HepG2 (cell line): Measurements from ENCODE around the gene STK32B. TPM values are rescaled to one million over a fixed set of nuclear protein-coding genes. Genes with fewer than 3 reads are reported as not detected.
A peak's percentile ranks its signal among the peaks of the same experiment; 100 is the strongest.

Source experiments
- ATAC-seq: fragments of 200-7000 bp; cut with Tn5 transposase; 3 replicates; pipeline ENCODE4 v1.9.1; 2020; ENCODE audit warnings: mild to moderate bottlenecking, moderate library complexity
- BruUV-seq: library from RNA; stranded (reverse); fragments of 400-500 nt; replicated peaks from 2 replicates; lab custom pipeline; 2021; lab: Mats Ljungman, UMichigan
- CTCF ChIA-PET: fragments of 300-600 bp; formaldehyde crosslinking; extraction: SDS; loops from one replicate; lab custom pipeline; 2021; ENCODE audit warnings: low total read pairs, inconsistent platforms, low intra/inter-chr PET ratio; lab: Yijun Ruan, JAX
- POLR2A ChIA-PET: fragments of 350-600 bp; sonication (Branson Sonifier 250); formaldehyde crosslinking; loops from one replicate; lab custom pipeline; 2020; ENCODE audit warnings: antibody characterized with exemption, inconsistent platforms; lab: Yijun Ruan, JAX
- DNase-seq: peaks from one replicate; pipeline ENCODE4 v3.0.0-alpha.2; 2015; ENCODE audit warnings: low spot score
- FAIRE-seq: peaks from 3 replicates; lab custom pipeline; 2011; peaks lifted over from hg19 to GRCh38; lab: Jason Lieb, UNC
- H2AFZ ChIP-seq: one replicate; pipeline ENCODE4 v1.6.1; 2011; ENCODE audit warnings: low read length, inconsistent platforms
- H3K27ac ChIP-seq: fragments of 300-600 bp; 3 replicates; pipeline ENCODE4 v1.8.0; 2011; ENCODE audit warnings: mixed run types, mild to moderate bottlenecking, mixed read lengths, low read length, inconsistent platforms; ENCODE audit not compliant: insufficient read depth; ENCODE audit errors: extremely low read length
- H3K27me3 ChIP-seq, 2 experiments: fragments of 200-600 bp in 1 of 2; 2 replicates in 1 of 2; 3 replicates in 1 of 2; pipeline versions ENCODE4 v1.6.0 to v1.8.0; 2011; ENCODE audit warnings: low read length in 2 of 2, mild to moderate bottlenecking in 2 of 2, moderate library complexity in 2 of 2, inconsistent platforms in 1 of 2; ENCODE audit not compliant: insufficient read depth in 2 of 2, control insufficient read depth in 1 of 2
- H3K36me3 ChIP-seq, 2 experiments: fragments of 200-600 bp in 1 of 2; replicated peaks in 1 of 2; 2 replicates in 1 of 2; 3 replicates in 1 of 2; pipeline versions ENCODE4 v1.5.1 to v1.8.0; 2011; ENCODE audit warnings: low read length in 2 of 2, inconsistent platforms in 1 of 2; ENCODE audit not compliant: insufficient read depth in 2 of 2, control insufficient read depth in 1 of 2
- H3K4me1 ChIP-seq: 2 replicates; pipeline ENCODE4 v1.5.1; 2012; ENCODE audit warnings: low read length, inconsistent platforms; ENCODE audit not compliant: insufficient read depth
- H3K4me2 ChIP-seq: 2 replicates; pipeline ENCODE4 v1.6.0; 2011; ENCODE audit warnings: low read depth, low read length, inconsistent platforms
- H3K4me3 ChIP-seq, 3 experiments: fragments of 200-600 bp in 1 of 3; sonication (generic), shearing (Covaris generic) in 1 of 3; replicated peaks in 1 of 3; 2 replicates each; pipeline ENCODE4 v1.5.1; 2011 to 2016; ENCODE audit warnings: low read length in 3 of 3, inconsistent platforms in 2 of 3, low read depth in 2 of 3, mild to moderate bottlenecking in 2 of 3, control low read depth in 1 of 3, mixed read lengths in 1 of 3; ENCODE audit not compliant: insufficient read depth in 1 of 3
- H3K79me2 ChIP-seq: one replicate; pipeline ENCODE4 v1.6.1; 2011; ENCODE audit warnings: low read length, inconsistent platforms; ENCODE audit not compliant: insufficient read depth
- H3K9ac ChIP-seq: 2 replicates; pipeline ENCODE4 v1.6.0; 2011; ENCODE audit warnings: mild to moderate bottlenecking, low read depth, low read length, inconsistent platforms; ENCODE audit not compliant: insufficient read depth
- H3K9me3 ChIP-seq: 2 replicates; pipeline ENCODE4 v1.5.1; 2012; ENCODE audit warnings: mild to moderate bottlenecking, low read length
- H4K20me1 ChIP-seq: 2 replicates; pipeline ENCODE4 v1.6.0; 2011; ENCODE audit warnings: inconsistent platforms, mild to moderate bottlenecking, low read length, moderate library complexity; ENCODE audit not compliant: insufficient read depth
- CBX1 ChIP-seq: IDR thresholded peaks from one replicate; pipeline ENCODE4 v1.6.1; 2016; ENCODE audit warnings: antibody characterized with exemption, low read depth
- FOXJ3 ChIP-seq: sonication (generic); formaldehyde crosslinking; IDR thresholded peaks from 2 replicates; pipeline ENCODE4 v1.4.0; 2020; ENCODE audit warnings: missing genetic modification reagents, mild to moderate bottlenecking, borderline replicate concordance
- HCFC1 ChIP-seq: fragments of 150-350 bp; IDR thresholded peaks from 2 replicates; pipeline ENCODE4 v1.6.1; 2014; ENCODE audit warnings: low read depth, low read length
- HNRNPUL1 ChIP-seq: fragments of 200-400 bp; formaldehyde crosslinking; IDR thresholded peaks from 2 replicates; pipeline ENCODE4 v1.6.1; 2017; ENCODE audit warnings: low read depth, mild to moderate bottlenecking, low read length, moderate library complexity
- POLR2A ChIP-seq, 2 experiments: IDR thresholded peaks; 2 replicates each; pipeline ENCODE4 v1.6.1; 2011; ENCODE audit warnings: low read depth in 2 of 2, low read length in 2 of 2, mild to moderate bottlenecking in 1 of 2, moderate library complexity in 1 of 2; ENCODE audit not compliant: insufficient read depth in 1 of 2
- PTBP1 ChIP-seq: fragments of 200-400 bp; formaldehyde crosslinking; IDR thresholded peaks from 2 replicates; pipeline ENCODE4 v1.6.1; 2018; ENCODE audit warnings: low read length, low read depth; ENCODE audit not compliant: poor library complexity, severe bottlenecking
- RAD21 ChIP-seq: fragments of 450-650 bp; formaldehyde crosslinking; IDR thresholded peaks from 2 replicates; pipeline ENCODE4 v1.5.0; 2020; ENCODE audit warnings: mild to moderate bottlenecking
- RBAK ChIP-seq: sonication (generic); formaldehyde crosslinking; IDR thresholded peaks from 2 replicates; pipeline ENCODE4 v1.5.1; 2020; ENCODE audit warnings: mild to moderate bottlenecking, missing genetic modification reagents
- RBM39 ChIP-seq: fragments of 200-400 bp; formaldehyde crosslinking; IDR thresholded peaks from one replicate; pipeline ENCODE4 v1.6.1; 2018; ENCODE audit warnings: antibody characterized with exemption, mild to moderate bottlenecking, low read depth, low read length; ENCODE audit not compliant: poor library complexity, severe bottlenecking
- SKI ChIP-seq: fragments of 450-650 bp; IDR thresholded peaks from one replicate; pipeline ENCODE4 v1.6.1; 2018; ENCODE audit warnings: mild to moderate bottlenecking; ENCODE audit not compliant: partially characterized antibody
- SNAI1 ChIP-seq: sonication (generic); formaldehyde crosslinking; IDR thresholded peaks from 2 replicates; pipeline ENCODE4 v1.5.0; 2020; ENCODE audit warnings: mild to moderate bottlenecking, missing genetic modification reagents, borderline replicate concordance
- STAG1 ChIP-seq: sonication (generic); formaldehyde crosslinking; IDR thresholded peaks from 2 replicates; pipeline ENCODE4 v1.4.0; 2020; ENCODE audit warnings: missing genetic modification reagents
- TOPORS ChIP-seq: sonication (generic); formaldehyde crosslinking; IDR thresholded peaks from 2 replicates; pipeline ENCODE4 v1.8.0; 2023; ENCODE audit warnings: mild to moderate bottlenecking, missing genetic modification reagents
- ZBTB3 ChIP-seq: sonication (generic); formaldehyde crosslinking; IDR thresholded peaks from 2 replicates; pipeline ENCODE4 v1.4.0; 2020; ENCODE audit warnings: low read depth, mild to moderate bottlenecking, moderate library complexity, missing genetic modification reagents, borderline replicate concordance
- ZNF17 ChIP-seq: sonication (generic); formaldehyde crosslinking; IDR thresholded peaks from 2 replicates; pipeline ENCODE4 v1.5.0; 2020; ENCODE audit warnings: mild to moderate bottlenecking, missing genetic modification reagents
- ZNF232 ChIP-seq: sonication (generic); formaldehyde crosslinking; IDR thresholded peaks from 2 replicates; pipeline ENCODE4 v1.4.0; 2020; ENCODE audit warnings: missing genetic modification reagents, borderline replicate concordance
- WGBS: methylation state at CpG from one replicate; pipeline ENCODE4 v1.1.6; 2017; ENCODE audit warnings: low lambda C conversion rate; 5-methylcytosine and 5-hydroxymethylcytosine counted together
- in situ Hi-C: cut with HindIII; loops from 2 replicates; pipeline ENCODE4 v1.10.0; 2017; ENCODE audit warnings: low pct_unique_long_range_greater_than_20kb; ENCODE audit not compliant: extremely low pct_ligation_motif_present
- intact Hi-C: fragments of 100-400 bp; cut with micrococcal nuclease; formaldehyde crosslinking; loops from one replicate; pipeline ENCODE4 v1.10.0; 2022; ENCODE audit not compliant: unreplicated experiment
- polyA plus RNA-seq, 8 experiments: library from polyadenylated mRNA; depleted of rRNA in 3 of 8; stranded (reverse) in 7 of 8; unstranded in 1 of 8; fragments of >200 nt; fragmentation: Illumina TruSeq in 4 of 8; extraction: Trizol in 4 of 8; gene quantifications; 2 replicates each; pipeline versions ENCODE4 v1.2.1 to v1.2.3, GENCODE V29; 2011 to 2016; ENCODE audit warnings: low read depth in 4 of 8, missing spikeins in 1 of 8, mixed read lengths in 1 of 8; ENCODE audit not compliant: insufficient read depth in 1 of 8
- total RNA-seq, 5 experiments: library from RNA; depleted of rRNA; stranded (reverse); fragments of >200 nt; fragmentation: Illumina TruSeq; extraction: Trizol; gene quantifications; 2 replicates each; pipeline ENCODE4 v1.2.3, GENCODE V29; 2016; ENCODE audit warnings: low read depth in 1 of 5
- TF ChIP-seq, protein P1 (sequence below): sonication (generic); formaldehyde crosslinking; IDR thresholded peaks from 2 replicates; pipeline ENCODE4 v1.4.0; 2020; ENCODE audit warnings: missing genetic modification reagents, borderline replicate concordance
- TF ChIP-seq, protein P2 (sequence below): sonication (generic); formaldehyde crosslinking; IDR thresholded peaks from 2 replicates; pipeline ENCODE4 v1.4.0; 2020; ENCODE audit warnings: mild to moderate bottlenecking, low read depth, missing genetic modification reagents

Gene STK32B
- total and polyA plus RNA-seq, 2 of the 13 experiments (the other 11 are each of a cell fraction or from before 2014, with no cell fraction given) = not detected

DNA sequence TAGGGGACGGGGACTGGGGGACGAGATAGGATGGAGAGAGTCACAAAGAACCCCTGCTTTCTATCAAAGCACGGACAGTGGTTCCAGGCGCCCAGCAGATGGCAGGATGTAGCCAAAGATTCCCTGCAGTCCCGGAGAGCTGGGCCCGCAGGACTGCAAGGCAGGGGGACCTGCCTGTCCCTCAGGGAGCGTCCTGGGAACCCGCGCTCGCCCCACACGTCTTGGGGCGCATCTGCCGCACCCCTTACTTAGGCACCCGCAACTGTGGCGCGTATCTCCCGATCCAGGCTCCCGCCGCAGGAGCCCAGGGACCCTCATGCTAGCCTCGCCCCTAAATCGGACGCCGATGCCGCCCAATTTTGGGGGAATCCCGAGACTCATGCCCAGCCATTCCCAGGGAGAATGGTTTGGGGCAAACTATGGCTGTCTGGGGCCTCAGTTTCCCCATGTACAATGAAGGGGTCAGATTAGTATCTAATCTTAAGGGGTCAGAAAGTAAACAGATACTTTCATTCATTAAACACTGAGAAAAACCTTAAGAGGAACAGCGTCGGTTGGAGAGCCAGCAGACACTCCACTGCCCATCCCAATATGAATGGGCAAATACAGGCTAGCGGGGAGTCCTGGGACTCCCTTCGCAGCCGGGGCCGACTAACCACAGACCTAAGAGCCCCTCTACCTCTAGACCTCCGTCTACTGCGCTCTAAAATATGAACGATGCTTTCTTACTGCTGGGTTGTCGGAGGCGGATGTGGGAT is 581 bp upstream of the STK32B start (continued):
- TF ChIP-seq RAD21 (CRISPR knock-in tag) (peak; percentile 82), RBAK (CRISPR knock-in tag) (no peak), CBX1 (no peak), STAG1 (CRISPR knock-in tag) (peak; percentile 89)
- TF ChIP-seq, all 625 proteins: peak for 5

DNA sequence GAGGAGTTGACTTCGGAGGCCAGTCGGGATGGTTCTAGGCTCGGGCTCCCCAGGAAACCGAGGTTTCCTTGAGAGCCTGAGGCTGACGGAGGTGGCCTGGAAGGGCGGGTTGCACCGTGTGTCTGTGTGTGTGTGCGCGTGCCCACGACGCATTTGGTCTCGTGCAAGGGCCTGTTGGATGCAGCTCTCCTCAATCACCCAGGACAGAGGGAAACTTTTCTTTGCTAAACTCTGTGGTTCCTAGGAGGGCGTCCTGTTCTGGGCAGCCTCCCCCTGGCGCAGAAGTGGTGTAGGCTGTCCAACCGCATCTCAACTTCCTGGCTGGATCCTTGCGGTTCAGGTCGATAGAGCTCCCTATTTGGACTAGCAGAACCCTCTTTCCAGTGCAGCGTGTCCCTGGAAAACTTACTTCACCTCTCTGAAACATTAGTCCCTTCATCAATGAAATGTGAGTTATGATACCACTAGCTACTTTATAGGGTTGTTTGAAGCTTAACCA is 973 bp downstream of the STK32B start:
- WGBS = 76% methylated on average over 7 of the region's 18 CpGs
- peaks cover 2 to 5% of the 10 kb centered on the region in 2 experiments; a peak in 1 of 5 replicates for H3K27me3 ChIP-seq
- H3K27ac ChIP-seq = no peak overlapping the region
- no peak overlapping the region for H3K9ac ChIP-seq
- no peak overlapping the region for H2AFZ ChIP-seq
- in situ Hi-C loops = loop anchor here (5.0 to 10.0 kb wide), 3 partner anchors 93 to 763 kb away; no protein-coding TSS in a partner anchor
- no peaks in the 10 kb centered on the region for H3K9me3 ChIP-seq
- no peaks in the 10 kb centered on the region for H4K20me1 ChIP-seq
- ATAC-seq = no peak
- no TSS peak for BruUV-seq
- H3K4me3 ChIP-seq = no peak overlapping the region
- intact Hi-C loops = loop anchor here (5.0 kb wide), 1 partner anchor 740 kb away; no protein-coding TSS in a partner anchor
- CTCF ChIA-PET = no interaction called here
- FAIRE-seq = no peak
- H3K36me3 ChIP-seq = no peaks in the 10 kb centered on the region
- peaks cover 11% of the 10 kb centered on the region for H3K4me1 ChIP-seq
- no peaks in the 10 kb centered on the region for H3K79me2 ChIP-seq
- POLR2A ChIA-PET = no interaction called here
- DNase-seq = no peak
- H3K4me2 ChIP-seq = no peak overlapping the region
- no peak for TF ChIP-seq PTBP1
- no peak for TF ChIP-seq POLR2A (IDR thresholded peaks at IDR 0.05; ENCODE audit: insufficient read depth in 1 of 2, low read depth in 2 of 2, low read length in 2 of 2)
- no peak for TF ChIP-seq ZNF17
- TF ChIP-seq ZBTB3 (CRISPR knock-in tag) = no peak
- no peak for TF ChIP-seq RBM39
- no peak for TF ChIP-seq TOPORS (CRISPR knock-in tag)
- TF ChIP-seq ZNF232 (CRISPR knock-in tag) = no peak
- TF ChIP-seq SNAI1 = no peak
- TF ChIP-seq, protein P1, sequence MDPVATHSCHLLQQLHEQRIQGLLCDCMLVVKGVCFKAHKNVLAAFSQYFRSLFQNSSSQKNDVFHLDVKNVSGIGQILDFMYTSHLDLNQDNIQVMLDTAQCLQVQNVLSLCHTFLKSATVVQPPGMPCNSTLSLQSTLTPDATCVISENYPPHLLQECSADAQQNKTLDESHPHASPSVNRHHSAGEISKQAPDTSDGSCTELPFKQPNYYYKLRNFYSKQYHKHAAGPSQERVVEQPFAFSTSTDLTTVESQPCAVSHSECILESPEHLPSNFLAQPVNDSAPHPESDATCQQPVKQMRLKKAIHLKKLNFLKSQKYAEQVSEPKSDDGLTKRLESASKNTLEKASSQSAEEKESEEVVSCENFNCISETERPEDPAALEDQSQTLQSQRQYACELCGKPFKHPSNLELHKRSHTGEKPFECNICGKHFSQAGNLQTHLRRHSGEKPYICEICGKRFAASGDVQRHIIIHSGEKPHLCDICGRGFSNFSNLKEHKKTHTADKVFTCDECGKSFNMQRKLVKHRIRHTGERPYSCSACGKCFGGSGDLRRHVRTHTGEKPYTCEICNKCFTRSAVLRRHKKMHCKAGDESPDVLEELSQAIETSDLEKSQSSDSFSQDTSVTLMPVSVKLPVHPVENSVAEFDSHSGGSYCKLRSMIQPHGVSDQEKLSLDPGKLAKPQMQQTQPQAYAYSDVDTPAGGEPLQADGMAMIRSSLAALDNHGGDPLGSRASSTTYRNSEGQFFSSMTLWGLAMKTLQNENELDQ (CRISPR knock-in tag) = no peak
- no peak for TF ChIP-seq HNRNPUL1
- TF ChIP-seq HCFC1 = no peak
- TF ChIP-seq SKI = no peak
- no peak for TF ChIP-seq FOXJ3 (CRISPR knock-in tag)
- TF ChIP-seq, protein P2, sequence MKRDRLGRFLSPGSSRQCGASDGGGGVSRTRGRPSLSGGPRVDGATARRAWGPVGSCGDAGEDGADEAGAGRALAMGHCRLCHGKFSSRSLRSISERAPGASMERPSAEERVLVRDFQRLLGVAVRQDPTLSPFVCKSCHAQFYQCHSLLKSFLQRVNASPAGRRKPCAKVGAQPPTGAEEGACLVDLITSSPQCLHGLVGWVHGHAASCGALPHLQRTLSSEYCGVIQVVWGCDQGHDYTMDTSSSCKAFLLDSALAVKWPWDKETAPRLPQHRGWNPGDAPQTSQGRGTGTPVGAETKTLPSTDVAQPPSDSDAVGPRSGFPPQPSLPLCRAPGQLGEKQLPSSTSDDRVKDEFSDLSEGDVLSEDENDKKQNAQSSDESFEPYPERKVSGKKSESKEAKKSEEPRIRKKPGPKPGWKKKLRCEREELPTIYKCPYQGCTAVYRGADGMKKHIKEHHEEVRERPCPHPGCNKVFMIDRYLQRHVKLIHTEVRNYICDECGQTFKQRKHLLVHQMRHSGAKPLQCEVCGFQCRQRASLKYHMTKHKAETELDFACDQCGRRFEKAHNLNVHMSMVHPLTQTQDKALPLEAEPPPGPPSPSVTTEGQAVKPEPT (CRISPR knock-in tag) = no peak
